A673 (cell line): ENCODE results near the gene KAZN. TPM values are rescaled to one million over a fixed set of nuclear protein-coding genes. Genes with fewer than 3 reads are reported as not detected.

Experiments
- BruUV-seq: library from RNA; stranded (reverse); fragments of 400-500 nt; replicated peaks from 2 replicates; lab custom pipeline; 2021; lab: Mats Ljungman, UMichigan
- CTCF ChIA-PET: fragments of 300-600 bp; sonication (Branson Sonifier 250); formaldehyde crosslinking; loops from one replicate; lab custom pipeline; 2022; ENCODE audit warnings: antibody characterized with exemption; lab: Charles Lee
- POLR2A ChIA-PET: fragments of 300-600 bp; sonication (Branson Sonifier 250); formaldehyde crosslinking; loops from one replicate; lab custom pipeline; 2022; ENCODE audit warnings: antibody characterized with exemption; ENCODE audit not compliant: low non-redundant PET; lab: Charles Lee
- DNase-seq: peaks from one replicate; pipeline ENCODE4 v3.0.0-alpha.2; 2015; ENCODE audit warnings: low spot score
- H3K27ac ChIP-seq: fragments of 200-600 bp; sonication (generic); 2 replicates; pipeline ENCODE4 v1.5.1; 2016; ENCODE audit warnings: mixed run types, low read depth, mild to moderate bottlenecking, mixed read lengths, antibody characterized with exemption, low read length; ENCODE audit not compliant: poor library complexity, severe bottlenecking
- H3K27me3 ChIP-seq: fragments of 200-600 bp; sonication (generic); replicated peaks from 2 replicates; pipeline ENCODE4 v1.6.1; 2017; ENCODE audit warnings: mixed run types, low read depth, mild to moderate bottlenecking, mixed read lengths, antibody characterized with exemption, low read length; ENCODE audit not compliant: insufficient read depth, poor library complexity
- H3K36me3 ChIP-seq: fragments of 200-600 bp; sonication (generic); 2 replicates; pipeline ENCODE4 v1.6.1; 2016; ENCODE audit warnings: mixed run types, mild to moderate bottlenecking, mixed read lengths, antibody characterized with exemption, low read length; ENCODE audit not compliant: insufficient read depth, poor library complexity, severe bottlenecking
- H3K4me1 ChIP-seq: fragments of 200-600 bp; sonication (generic); 2 replicates; pipeline ENCODE4 v1.6.1; 2017; ENCODE audit warnings: mixed run types, mild to moderate bottlenecking, mixed read lengths, antibody characterized with exemption, low read length; ENCODE audit not compliant: insufficient read depth, poor library complexity, severe bottlenecking
- H3K4me3 ChIP-seq: fragments of 200-600 bp; sonication (generic); 2 replicates; pipeline ENCODE4 v1.5.1; 2016; ENCODE audit warnings: low read depth, mixed run types, mild to moderate bottlenecking, mixed read lengths, low read length; ENCODE audit not compliant: poor library complexity, severe bottlenecking
- H3K9me3 ChIP-seq: fragments of 200-600 bp; sonication (generic); 2 replicates; pipeline ENCODE4 v1.6.1; 2016; ENCODE audit warnings: mixed run types, low read depth, mild to moderate bottlenecking, mixed read lengths, antibody characterized with exemption, low read length; ENCODE audit not compliant: poor library complexity, severe bottlenecking
- EZH2 ChIP-seq: fragments of 200-600 bp; sonication (generic); IDR thresholded peaks from 2 replicates; pipeline ENCODE4 v1.6.1; 2017; ENCODE audit warnings: borderline replicate concordance, low read depth, mild to moderate bottlenecking, mixed read lengths, antibody characterized with exemption, low read length; ENCODE audit not compliant: poor library complexity, severe bottlenecking
- intact Hi-C: fragments of 100-400 bp; cut with micrococcal nuclease; formaldehyde crosslinking; loops from one replicate; pipeline ENCODE4 v1.10.0; 2022; ENCODE audit not compliant: unreplicated experiment
- total RNA-seq: library from RNA; stranded (reverse); gene quantifications from 2 replicates; pipeline ENCODE4 v1.2.3, GENCODE V29; 2021
- TF ChIP-seq, protein P1 (sequence below): fragments of 300-800, 200-600 bp; sonication (generic); conservative IDR thresholded peaks from 2 replicates; pipeline ENCODE4 v1.5.1; 2017; ENCODE audit warnings: low read depth, mild to moderate bottlenecking, antibody characterized with exemption, low read length, moderate library complexity, mixed read lengths

KAZN gene
- total RNA-seq, 1 experiment from 2014 or later: 8.0 TPM

DNA sequence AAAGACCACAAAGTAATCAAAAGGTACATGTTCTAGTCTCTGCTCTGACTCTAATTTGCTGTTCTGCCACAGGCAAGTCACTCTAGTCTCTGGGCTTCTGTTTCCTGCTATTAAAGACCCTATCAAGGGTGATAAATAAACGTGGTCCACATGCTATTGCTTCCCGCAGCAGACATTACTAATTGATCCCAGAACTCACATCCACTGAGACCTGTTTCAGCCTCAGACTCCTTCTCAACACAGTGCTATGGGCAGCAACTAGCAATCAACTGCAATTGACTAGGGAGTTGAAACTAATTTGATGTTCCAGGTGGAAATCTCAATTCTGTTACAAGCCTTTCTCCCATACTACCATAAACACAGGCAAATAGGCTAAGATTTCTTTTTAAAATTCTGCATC lies 150.5 kb downstream of the KAZN start:
- POLR2A ChIA-PET: no interaction called here
- Histone ChIP-seq H3K4me3 (no peak overlapping the region), H3K27me3 (no peaks in the 10 kb centered on the region), H3K36me3 (no peaks in the 10 kb centered on the region), H3K9me3 (no peaks in the 10 kb centered on the region), H3K27ac (no peak overlapping the region), H3K4me1 (no peaks in the 10 kb centered on the region)
- DNase-seq: no peak
- CTCF ChIA-PET: no interaction called here
- no TSS peak for BruUV-seq
- intact Hi-C loops: no loop called here
- no peak for TF ChIP-seq EZH2
- TF ChIP-seq, protein P1, sequence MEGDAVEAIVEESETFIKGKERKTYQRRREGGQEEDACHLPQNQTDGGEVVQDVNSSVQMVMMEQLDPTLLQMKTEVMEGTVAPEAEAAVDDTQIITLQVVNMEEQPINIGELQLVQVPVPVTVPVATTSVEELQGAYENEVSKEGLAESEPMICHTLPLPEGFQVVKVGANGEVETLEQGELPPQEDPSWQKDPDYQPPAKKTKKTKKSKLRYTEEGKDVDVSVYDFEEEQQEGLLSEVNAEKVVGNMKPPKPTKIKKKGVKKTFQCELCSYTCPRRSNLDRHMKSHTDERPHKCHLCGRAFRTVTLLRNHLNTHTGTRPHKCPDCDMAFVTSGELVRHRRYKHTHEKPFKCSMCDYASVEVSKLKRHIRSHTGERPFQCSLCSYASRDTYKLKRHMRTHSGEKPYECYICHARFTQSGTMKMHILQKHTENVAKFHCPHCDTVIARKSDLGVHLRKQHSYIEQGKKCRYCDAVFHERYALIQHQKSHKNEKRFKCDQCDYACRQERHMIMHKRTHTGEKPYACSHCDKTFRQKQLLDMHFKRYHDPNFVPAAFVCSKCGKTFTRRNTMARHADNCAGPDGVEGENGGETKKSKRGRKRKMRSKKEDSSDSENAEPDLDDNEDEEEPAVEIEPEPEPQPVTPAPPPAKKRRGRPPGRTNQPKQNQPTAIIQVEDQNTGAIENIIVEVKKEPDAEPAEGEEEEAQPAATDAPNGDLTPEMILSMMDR: no peak

DNA sequence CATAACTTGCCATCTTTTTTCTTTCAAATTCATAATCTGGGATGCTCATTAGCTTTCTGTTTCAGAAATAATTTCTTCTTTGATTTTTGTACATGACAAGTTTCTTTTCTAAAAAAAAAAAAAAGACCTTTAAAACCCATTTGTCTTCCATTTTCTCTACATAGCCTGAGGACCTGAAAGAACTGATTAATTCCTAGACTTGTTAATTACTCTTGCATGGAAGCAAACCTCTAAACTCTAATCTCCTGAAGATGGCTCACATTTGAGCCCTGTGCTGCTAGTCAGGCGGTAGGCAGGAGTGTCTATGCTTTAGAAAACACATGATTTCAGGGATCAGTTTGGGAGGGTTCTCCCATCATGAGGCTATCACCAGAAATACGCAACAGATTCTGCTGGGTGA lies 152.0 kb downstream of the KAZN start:
- BruUV-seq: no TSS peak
- POLR2A ChIA-PET: no interaction called here
- H3K9me3 ChIP-seq: no peaks in the 10 kb centered on the region
- H3K4me1 ChIP-seq: peaks cover 6% of the 10 kb centered on the region
- no peak for TF ChIP-seq EZH2
- TF ChIP-seq, protein P1: no peak
- no peaks in the 10 kb centered on the region for H3K27me3 ChIP-seq
- no peak overlapping the region for H3K4me3 ChIP-seq
- CTCF ChIA-PET: no interaction called here
- H3K27ac ChIP-seq: no peak overlapping the region
- no peak for DNase-seq
- no peaks in the 10 kb centered on the region for H3K36me3 ChIP-seq
- intact Hi-C loops: no loop called here

GRCh38 chr1:14755518-14756252 lies 157.2 kb downstream of the KAZN start:
- TF ChIP-seq EZH2: no peak
- TF ChIP-seq, protein P1: no peak
- no peak overlapping the region for H3K4me3 ChIP-seq
- DNase-seq: peak; percentile 64
- H3K27me3 ChIP-seq: no peaks in the 10 kb centered on the region
- intact Hi-C loops: no loop called here
- no peaks in the 10 kb centered on the region for H3K9me3 ChIP-seq
- H3K27ac ChIP-seq: no peak overlapping the region
- peaks cover 12% of the 10 kb centered on the region for H3K4me1 ChIP-seq
- BruUV-seq: no TSS peak
- H3K36me3 ChIP-seq: no peaks in the 10 kb centered on the region
- ChIA-PET CTCF (no interaction called here), POLR2A (no interaction called here)
